Body of pancreas (tissue), 4 donors: ENCODE results near the gene ARSH.

Source experiments
- POLR2A ChIP-seq, 3 donors: fragments of 450-650 bp; IDR thresholded peaks; one replicate each; pipeline ENCODE4 v1.6.1; 2016; ENCODE audit warnings: antibody characterized with exemption in 3 of 3, mild to moderate bottlenecking in 2 of 3
- TF ChIP-seq, protein P1 (sequence below), 7 experiments: fragments of 450-650 bp in 4 of 7; fragments of 200-600 bp in 3 of 7; sonication (generic) in 3 of 7; IDR thresholded peaks; one replicate each; pipeline ENCODE4 v1.5.1; 2016 to 2019; ENCODE audit warnings: antibody characterized with exemption in 7 of 7

DNA sequence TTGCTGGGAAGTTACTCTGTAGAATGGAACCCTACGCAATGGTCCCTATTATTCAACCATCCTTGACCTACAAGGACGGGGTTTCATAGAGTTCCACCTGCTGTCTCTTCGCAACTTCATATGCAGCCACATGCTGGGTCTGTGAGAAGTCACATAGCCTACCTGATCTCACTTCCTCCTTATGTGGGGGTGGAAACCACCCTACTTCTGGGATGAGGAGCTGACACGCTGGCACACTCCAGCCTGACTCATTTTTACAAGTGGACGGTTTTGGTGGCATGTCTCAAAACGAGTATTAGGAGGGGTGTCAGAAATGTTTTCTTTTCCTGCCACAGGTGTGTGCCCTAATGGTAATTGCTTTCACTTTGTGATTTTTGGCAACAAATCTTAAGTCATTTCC, 40.4 kb upstream of the ARSH start:
- TF ChIP-seq POLR2A (IDR thresholded peaks at IDR 0.05), result no peak
- TF ChIP-seq, protein P1, sequence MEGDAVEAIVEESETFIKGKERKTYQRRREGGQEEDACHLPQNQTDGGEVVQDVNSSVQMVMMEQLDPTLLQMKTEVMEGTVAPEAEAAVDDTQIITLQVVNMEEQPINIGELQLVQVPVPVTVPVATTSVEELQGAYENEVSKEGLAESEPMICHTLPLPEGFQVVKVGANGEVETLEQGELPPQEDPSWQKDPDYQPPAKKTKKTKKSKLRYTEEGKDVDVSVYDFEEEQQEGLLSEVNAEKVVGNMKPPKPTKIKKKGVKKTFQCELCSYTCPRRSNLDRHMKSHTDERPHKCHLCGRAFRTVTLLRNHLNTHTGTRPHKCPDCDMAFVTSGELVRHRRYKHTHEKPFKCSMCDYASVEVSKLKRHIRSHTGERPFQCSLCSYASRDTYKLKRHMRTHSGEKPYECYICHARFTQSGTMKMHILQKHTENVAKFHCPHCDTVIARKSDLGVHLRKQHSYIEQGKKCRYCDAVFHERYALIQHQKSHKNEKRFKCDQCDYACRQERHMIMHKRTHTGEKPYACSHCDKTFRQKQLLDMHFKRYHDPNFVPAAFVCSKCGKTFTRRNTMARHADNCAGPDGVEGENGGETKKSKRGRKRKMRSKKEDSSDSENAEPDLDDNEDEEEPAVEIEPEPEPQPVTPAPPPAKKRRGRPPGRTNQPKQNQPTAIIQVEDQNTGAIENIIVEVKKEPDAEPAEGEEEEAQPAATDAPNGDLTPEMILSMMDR (IDR thresholded peaks at IDR 0.05), result no peak
